HUDEP-2 (cell line): ENCODE results near the gene F12.

Experiments
- DNase-seq, 76 experiments: peaks; one replicate each; lab custom pipeline; 2025; ENCODE audit not compliant: unreplicated experiment in 76 of 76; lab: John Stamatoyannopoulos, UW

F12 gene

GRCh38 chr5:177409043-177409801, at the start of gene F12:
Gene F12, minus strand, starts transcription at chr5:177409564. Its CDS starts 37 bp downstream, at chr5:177409527.
- no peak for DNase-seq

DNA sequence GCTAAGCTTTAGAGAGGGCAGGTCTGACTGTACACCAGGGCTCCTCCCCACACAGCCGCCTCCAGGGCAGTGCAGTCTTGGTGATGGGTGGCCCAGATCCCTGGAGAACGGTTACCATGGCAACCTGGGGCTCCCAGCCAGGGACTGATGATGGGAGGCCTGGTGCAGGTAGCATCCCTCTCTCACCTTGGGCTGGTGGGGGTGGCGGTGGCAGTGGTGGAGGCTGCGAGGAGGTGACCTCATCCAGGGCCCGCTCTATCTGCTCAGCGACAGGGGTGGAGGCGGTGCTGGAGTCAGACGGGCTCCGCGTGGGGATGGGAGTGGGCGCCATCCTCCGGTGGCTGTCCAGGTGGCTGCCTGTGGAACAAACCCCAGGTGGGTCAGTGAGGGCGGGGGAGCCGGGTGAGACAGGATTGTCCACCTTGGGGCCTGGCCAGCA, 49.6 kb upstream of the F12 start:
- no peak for DNase-seq

DNA sequence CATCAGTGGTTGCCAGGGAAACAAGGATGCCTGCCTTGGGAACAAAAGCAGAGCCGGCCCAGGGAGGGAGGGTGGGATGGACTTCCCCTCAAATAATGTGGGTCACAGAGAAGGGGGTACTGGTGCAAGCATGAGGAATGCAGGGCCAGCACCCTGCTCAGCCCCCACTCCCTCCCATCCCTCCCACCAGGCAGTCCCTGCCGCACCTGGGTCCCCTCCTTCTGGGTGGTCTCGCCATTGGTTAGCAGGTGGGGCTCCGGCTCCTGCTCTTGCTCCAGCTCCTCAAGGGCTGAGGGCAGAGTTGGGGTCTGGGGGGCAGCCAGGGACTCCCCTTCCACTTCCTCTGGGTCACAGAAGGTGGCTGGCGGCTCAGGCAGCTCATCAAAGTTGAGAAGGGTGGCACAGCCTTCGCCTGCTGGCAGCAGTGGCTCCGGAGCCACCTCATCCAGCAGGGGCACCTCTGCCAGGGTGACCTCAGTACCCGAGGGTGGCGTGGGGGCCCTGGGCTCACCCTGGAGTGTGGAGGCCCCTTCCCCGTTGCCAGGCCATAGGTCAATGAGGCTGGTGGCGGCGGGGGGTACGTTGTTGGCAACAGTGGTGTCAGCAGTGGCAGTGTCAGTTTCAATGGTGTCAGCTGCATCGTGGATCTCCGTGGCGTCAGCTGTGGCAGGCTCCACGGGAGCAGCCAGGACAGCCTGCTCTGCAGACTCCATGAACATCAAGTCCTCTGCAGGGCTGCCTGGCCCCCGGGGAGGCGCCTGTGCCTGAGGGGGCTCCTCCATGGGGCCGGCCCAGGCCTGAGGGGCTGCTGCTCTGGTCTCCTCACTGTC, 48.7 kb upstream of the F12 start:
- DNase-seq: no peak

DNA sequence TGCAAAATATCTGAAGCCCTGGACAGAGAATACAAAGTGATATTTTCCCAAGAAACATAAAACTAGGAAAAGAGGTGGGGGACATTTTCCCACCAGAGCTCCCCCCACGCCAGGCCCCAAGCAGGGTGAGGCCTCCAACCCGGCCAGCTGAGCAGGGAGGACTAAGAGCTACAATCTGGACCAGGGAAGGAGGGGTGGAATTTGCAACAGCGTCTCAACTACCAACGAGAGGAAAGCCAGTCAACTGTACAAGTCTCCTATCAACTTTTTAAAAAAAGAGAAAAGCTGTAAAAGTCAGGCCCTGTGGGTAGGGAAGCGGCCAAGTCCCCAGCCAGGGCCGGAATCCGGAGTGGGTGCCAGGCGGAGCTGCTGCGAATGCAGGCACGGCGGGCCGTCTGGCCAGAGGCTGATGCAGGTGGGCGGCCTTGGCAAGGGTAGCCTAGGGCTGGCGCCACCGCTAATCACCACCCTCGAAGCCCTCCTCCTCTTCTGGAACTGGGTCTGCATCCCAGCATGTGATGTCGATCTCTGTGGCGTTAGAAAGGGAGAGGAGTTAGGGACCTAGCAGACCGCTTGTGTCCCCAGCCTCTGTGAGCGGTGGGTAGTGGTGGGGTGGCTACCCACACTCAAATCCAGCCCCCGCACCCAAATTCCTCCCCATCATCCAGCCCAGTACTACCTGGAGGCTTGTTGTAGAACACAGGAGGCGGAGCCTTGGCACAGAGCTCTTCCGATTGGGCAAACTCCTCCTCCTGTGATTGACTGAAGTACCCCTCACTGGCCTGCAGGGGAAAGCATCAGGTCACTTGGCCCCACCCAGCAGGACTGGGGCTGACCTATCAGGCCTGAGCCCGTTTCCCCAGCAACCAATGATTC, 47.9 kb upstream of the F12 start:
- peak in 73 of 76 experiments; percentile 23 to 96 (median 83) for DNase-seq

DNA sequence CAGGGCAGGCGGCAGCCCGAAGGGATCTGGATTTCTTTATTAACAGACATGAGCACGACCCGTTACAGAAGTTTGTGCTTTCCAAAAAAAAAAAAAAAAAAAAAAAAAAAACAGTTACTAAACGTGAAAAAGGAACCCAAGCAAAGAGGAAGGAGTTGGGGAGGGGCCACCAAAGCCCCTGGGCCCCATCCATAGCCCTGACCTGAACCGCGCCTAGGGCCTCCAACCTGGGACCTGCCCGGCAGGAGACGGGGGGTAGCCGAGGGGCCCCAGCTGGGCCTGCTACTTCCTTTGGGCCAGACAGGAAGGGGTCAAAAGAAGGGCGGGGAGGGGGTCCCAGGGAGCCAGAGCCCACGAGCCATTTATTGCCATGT, 47.2 kb upstream of the F12 start:
- no peak for DNase-seq

GRCh38 chr5:177455661-177456590, 46.6 kb upstream of the F12 start:
- peak in 74 of 76 experiments; percentile 17 to 95 (median 86) for DNase-seq

DNA sequence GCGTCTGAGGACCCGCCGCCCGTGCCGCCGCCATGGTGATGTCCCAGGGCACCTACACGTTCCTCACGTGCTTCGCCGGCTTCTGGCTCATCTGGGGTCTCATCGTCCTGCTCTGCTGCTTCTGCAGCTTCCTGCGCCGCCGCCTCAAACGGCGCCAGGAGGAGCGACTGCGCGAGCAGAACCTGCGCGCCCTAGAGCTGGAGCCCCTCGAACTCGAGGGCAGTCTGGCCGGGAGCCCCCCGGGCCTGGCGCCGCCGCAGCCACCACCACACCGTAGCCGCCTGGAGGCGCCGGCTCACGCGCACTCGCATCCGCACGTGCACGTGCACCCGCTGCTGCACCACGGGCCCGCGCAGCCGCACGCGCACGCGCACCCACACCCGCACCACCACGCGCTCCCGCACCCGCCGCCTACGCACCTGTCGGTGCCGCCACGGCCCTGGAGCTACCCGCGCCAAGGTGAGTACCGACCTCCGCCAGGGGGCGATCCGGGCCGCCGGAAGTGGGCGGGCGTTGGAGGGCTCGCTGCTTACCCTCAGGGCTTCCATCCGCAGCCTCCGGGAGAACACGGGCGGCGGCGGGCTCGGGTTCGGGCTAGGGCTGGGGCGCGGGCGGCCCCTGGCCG, 45.8 kb upstream of the F12 start:
- DNase-seq: peak in 71 of 76 experiments; percentile 17 to 93 (median 73)

DNA sequence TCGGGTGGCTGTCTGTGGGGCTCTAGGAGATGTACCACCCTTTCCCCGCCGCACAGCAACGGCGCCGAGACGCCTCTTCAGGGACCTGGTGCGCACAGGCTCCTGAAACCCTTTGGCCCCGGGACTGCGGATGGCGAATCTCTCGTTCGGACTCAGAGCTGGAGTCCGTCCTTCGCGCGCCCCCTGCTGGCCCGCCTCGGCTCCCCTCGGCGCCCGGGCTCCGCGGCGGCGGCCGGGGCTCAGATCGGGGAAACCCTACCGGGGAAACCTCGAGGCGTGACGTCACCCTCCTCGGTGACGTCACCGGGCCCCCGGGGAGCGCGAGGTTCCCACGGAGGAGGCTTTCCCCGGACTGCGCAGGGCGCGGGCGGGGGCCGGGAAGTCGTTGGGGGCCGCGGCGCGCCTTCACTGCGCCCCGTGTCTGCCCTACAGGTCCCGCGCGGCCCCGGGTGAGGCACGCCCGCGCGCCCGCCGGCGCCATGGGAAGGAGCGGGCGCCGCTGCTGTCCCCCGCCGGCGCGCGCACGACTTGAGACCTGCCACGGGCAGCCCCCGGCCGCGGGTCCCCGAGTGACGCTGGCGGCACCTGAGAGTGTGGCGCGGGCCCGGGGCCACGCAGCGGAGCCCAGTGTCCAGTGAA, 45.2 kb upstream of the F12 start:
- DNase-seq: peak in 72 of 76 experiments; percentile 15 to 92 (median 81)

DNA sequence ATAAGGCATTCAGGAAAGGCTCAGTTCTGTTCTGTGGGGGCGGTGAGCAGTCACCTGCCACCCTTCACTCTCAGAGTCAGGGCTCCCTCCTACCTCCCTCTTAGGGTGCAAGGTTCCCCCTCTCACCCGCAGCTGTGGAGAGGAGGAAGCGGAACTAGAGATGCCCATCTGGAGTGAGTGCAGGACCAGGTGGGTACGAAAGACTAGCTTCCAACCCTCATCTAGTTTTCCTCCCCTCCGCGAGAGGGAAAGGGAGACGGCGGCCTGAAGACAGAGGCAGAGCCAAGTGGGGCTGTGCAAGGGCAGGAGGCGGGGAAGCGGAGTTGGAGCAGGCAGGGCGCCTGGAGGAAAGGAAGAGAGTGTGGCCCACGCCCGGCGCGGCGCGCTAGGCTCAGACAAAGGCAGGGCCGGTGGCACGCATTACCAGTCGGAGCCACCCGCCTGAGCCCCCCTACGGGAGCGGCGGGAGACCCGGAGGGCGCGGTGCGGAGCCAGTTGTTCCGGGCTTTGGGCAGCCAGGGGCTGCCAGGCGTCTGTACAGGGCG, 44.6 kb upstream of the F12 start:
- DNase-seq: no peak

- no peak for DNase-seq
Observed at GRCh38 chr5:177452688-177453638, 43.6 kb upstream of the F12 start.

DNA sequence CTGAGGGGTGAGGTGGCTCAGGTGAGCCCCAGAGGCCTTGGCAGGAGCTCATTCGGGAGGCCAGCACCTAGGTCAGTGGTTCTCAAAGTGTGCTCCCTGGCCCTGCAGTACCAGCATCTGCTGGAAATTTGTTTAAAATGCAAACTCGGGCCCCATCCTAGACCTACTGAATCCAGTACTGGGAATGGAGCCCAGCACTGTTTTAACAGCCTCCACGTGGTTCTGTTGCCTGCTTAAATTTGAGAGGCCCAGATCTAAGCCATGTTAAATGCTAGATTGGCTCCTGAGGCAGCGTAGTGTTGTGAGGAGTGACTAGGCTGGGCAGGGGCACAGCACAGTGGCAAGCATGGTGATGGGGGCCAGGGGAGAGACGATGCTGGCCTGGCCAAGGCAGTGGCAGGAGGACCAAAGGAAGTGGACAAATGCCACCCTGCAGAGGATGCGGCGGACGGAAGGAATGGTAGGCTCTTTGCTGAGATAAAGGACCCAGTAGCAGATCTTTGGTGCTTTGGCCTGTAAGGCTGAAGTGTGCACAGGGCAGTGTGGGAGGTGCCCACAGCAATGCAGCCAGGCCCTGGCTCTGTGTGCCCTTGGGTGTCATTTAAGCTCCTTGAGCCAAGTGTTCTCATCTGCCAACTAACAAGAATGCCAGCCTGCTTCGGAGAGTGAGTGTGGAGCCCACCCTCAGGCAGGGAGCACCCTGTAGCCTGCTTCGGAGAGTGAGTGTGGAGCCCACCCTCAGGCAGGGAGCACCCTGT, 41.5 kb upstream of the F12 start:
- DNase-seq: no peak

DNA sequence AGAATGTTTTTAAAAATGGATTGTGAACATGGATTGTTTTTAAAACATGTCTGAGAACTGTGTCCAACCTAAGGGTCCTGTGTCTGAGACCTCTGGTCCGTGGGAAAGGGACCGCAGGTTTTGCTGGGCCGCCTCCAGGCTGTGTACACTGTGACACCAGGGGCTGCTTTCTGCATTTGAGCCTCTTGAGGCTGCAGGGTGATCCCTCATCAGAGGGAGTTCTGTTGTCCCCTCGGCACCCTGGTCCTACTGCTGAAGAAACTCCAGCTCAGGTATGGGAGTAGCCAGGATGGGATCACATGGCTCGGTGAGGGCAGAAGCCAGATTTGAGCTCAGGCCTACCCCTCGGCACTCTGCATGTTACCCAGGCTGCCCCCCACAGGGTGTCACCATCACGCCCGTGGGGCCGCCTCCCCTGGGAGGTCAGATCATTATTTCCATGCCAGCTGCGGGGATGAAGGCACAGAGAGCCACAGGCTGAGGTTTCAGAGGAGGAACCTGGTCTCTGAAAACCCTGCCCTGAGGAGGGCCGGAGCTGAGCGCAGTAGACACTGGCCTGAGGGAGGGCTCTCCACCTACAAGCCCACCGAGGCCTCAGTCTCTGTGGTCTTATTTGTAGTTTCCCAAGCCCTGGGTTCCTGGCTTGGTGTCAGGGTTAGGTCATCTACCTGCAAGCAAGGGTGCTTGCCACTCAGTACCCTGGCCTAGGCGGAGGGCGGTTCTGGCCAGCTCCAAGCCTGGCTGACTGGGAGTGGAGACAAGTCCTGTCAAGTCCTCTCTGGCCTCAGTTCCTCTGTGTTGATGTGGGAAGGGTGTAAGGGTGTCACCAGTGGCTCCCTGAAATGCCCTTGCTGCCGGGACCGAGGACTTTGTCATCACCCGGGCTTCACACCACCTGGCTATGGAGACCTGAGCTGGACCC, 40.0 kb upstream of the F12 start:
- no peak for DNase-seq

- DNase-seq: no peak
Observed at GRCh38 chr5:177448244-177448950, 39.0 kb upstream of the F12 start.

DNA sequence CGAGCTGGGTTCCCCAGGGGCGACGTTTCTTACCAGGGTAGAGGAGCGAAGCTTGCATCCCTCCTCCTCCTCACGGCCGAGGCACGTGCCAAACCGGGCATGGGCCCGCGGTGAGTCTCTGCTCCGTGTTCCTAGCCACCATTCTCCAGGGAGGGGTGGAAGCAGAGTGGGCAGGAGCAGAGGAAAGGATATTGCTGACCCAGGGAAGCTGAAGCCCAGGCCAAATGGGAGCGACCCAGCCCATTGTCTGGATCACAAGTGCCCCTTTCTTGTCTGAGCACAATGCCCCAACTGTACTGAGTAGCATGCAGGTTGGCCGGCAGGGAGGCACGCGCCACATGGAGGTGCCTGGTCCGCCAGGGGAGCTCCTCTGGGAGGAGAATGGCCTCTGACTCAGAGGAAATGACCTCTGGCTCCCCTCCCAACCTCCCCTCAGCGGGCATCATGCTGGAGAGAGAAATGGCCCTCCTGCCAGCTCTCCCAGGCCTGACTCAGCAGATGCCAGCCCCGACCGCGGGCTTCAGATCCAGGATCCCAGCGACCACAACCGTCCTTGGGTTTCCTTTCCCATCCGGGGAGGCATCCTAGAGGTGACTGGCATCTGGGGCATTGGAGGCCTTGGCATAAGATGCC, 38.4 kb upstream of the F12 start:
- peak in 46 of 76 experiments; percentile 7 to 68 (median 36) for DNase-seq
